Uterus (tissue), 4 donors: Measurements from ENCODE around the gene CBFA2T2. TPM values are rescaled to one million over a fixed set of nuclear protein-coding genes. Genes with fewer than 3 reads are reported as not detected.

ENCODE experiments used
- DNase-seq, 2 donors: peaks; one replicate each; pipeline ENCODE4 v3.0.0-alpha.2; 2019 to 2020
- H3K27ac ChIP-seq, 2 donors: fragments of 200-600 bp; sonication (generic); 1 replicate in 1 of 2; 2 replicates in 1 of 2; pipeline ENCODE4 v1.5.1; 2016 to 2018
- H3K27me3 ChIP-seq, 2 donors: fragments of 200-600 bp; sonication (generic); one replicate each; pipeline ENCODE4 v1.5.1; 2018 to 2019; ENCODE audit warnings: control low read depth in 1 of 2
- H3K36me3 ChIP-seq, 2 donors: fragments of 200-600 bp; sonication (generic); one replicate each; pipeline ENCODE4 v1.5.1; 2019; ENCODE audit warnings: control low read depth in 1 of 2
- H3K4me1 ChIP-seq, 2 donors: fragments of 200-600 bp; sonication (generic); one replicate each; pipeline ENCODE4 v1.5.1; 2018 to 2019; ENCODE audit warnings: control low read depth in 1 of 2
- H3K4me3 ChIP-seq, 2 donors: fragments of 200-600 bp; sonication (generic); 1 replicate in 1 of 2; 2 replicates in 1 of 2; pipeline ENCODE4 v1.5.1; 2018 to 2019; ENCODE audit warnings: mild to moderate bottlenecking in 1 of 2
- H3K9me3 ChIP-seq, 2 donors: fragments of 200-600 bp; sonication (generic); one replicate each; pipeline ENCODE4 v1.5.1; 2019; ENCODE audit warnings: control low read depth in 1 of 2
- POLR2A ChIP-seq, 2 donors: fragments of 450-650 bp; IDR thresholded peaks; one replicate each; pipeline ENCODE4 v1.6.1; 2016; ENCODE audit warnings: antibody characterized with exemption in 2 of 2, mild to moderate bottlenecking in 1 of 2, moderate library complexity in 1 of 2
- intact Hi-C: fragments of 100-400 bp; cut with DNase I; formaldehyde crosslinking; loops from one replicate; pipeline ENCODE4 v1.15.1; 2023; ENCODE audit warnings: low total_unique reads
- total RNA-seq, 4 donors: library from RNA; depleted of rRNA in 3 of 4; stranded (reverse); fragments of >200 nt in 3 of 4; gene quantifications; one replicate each; pipeline versions ENCODE4 v1.1.0 to v1.2.4, GENCODE V29; 2014 to 2023
- TF ChIP-seq, protein P1 (sequence below), 4 experiments: fragments of 200-600 bp in 2 of 4; fragments of 450-650 bp in 2 of 4; sonication (generic) in 2 of 4; IDR thresholded peaks; one replicate each; pipeline ENCODE4 v1.5.1; 2016 to 2019; ENCODE audit warnings: antibody characterized with exemption in 4 of 4, mild to moderate bottlenecking in 2 of 4, moderate library complexity in 1 of 4
- donor health status: DM: yes; HTN: yes; CAD: no.

Gene CBFA2T2
- total RNA-seq, 4 donors from 2014 or later = 13.6 to 32.4 (median 24.3) TPM

DNA sequence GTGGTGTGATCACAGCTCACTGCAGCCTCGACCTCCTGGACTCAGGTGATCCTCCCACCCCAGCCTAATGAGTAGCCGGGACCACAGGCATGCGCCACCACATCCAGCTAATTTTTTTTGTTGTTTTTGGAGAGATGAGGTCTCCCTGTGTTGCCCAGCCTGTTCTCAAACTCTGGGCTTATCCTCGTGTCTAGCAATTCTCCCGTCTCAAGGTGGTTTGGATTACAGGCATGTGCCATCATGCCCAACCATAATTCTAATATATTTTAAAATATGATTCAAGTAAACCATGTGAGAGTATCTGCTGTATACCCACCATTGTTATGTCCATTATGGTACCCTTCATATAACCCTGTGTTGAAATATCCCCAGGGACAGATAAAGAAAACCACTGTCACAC lies 112.0 kb downstream of the CBFA2T2 start:
- Histone ChIP-seq H3K36me3 (no peaks in the 10 kb centered on the region), H3K9me3 (no peaks in the 10 kb centered on the region), H3K27me3 (no peaks in the 10 kb centered on the region), H3K4me3 (no peak overlapping the region), H3K27ac (no peak overlapping the region), H3K4me1 (no peaks in the 10 kb centered on the region)
- intact Hi-C loops = no loop called here
- no peak for TF ChIP-seq POLR2A (IDR thresholded peaks at IDR 0.05)
- TF ChIP-seq, protein P1, sequence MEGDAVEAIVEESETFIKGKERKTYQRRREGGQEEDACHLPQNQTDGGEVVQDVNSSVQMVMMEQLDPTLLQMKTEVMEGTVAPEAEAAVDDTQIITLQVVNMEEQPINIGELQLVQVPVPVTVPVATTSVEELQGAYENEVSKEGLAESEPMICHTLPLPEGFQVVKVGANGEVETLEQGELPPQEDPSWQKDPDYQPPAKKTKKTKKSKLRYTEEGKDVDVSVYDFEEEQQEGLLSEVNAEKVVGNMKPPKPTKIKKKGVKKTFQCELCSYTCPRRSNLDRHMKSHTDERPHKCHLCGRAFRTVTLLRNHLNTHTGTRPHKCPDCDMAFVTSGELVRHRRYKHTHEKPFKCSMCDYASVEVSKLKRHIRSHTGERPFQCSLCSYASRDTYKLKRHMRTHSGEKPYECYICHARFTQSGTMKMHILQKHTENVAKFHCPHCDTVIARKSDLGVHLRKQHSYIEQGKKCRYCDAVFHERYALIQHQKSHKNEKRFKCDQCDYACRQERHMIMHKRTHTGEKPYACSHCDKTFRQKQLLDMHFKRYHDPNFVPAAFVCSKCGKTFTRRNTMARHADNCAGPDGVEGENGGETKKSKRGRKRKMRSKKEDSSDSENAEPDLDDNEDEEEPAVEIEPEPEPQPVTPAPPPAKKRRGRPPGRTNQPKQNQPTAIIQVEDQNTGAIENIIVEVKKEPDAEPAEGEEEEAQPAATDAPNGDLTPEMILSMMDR (IDR thresholded peaks at IDR 0.05) = no peak
- no peak for DNase-seq

DNA sequence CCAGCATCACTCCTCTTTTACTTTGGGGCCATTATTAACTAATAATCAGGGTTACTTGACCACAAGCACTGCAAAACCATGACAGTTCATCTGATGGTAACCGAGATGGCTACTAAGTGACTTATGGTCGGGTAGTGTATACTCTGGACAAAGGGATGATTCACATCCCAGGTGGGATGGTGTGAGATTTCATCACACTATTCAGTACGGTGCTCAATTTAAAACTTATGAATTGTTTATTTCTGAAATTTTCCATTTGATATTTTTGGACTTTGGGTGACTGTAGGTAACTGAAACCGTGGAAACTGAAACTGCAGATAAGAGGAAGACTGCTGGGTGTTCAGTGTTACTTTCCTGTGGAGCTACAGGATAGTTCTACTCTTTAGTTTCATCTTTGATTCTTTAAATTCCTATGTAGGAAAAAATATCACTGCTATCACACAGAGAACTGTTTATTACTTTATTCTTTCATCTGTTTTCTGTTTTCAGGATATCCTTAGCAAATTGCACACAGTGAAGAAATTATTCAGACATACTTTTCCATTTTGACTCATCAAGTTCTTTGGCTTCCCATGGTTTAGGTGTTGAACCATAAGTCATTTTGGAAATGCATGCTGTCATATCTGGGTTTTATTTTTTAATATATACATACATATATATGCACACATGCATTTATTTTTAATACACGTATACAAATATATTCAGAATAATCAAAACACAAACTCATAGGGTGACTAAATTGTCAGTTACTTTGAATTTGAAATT lies 113.1 kb downstream of the CBFA2T2 start:
- H3K27me3 ChIP-seq = no peaks in the 10 kb centered on the region
- no peak for DNase-seq
- no peaks in the 10 kb centered on the region for H3K36me3 ChIP-seq
- intact Hi-C loops = no loop called here
- H3K27ac ChIP-seq = no peak overlapping the region
- TF ChIP-seq, protein P1 (IDR thresholded peaks at IDR 0.05) = no peak
- TF ChIP-seq POLR2A (IDR thresholded peaks at IDR 0.05) = no peak
- no peak overlapping the region for H3K4me3 ChIP-seq
- no peaks in the 10 kb centered on the region for H3K9me3 ChIP-seq
- H3K4me1 ChIP-seq = no peaks in the 10 kb centered on the region

DNA sequence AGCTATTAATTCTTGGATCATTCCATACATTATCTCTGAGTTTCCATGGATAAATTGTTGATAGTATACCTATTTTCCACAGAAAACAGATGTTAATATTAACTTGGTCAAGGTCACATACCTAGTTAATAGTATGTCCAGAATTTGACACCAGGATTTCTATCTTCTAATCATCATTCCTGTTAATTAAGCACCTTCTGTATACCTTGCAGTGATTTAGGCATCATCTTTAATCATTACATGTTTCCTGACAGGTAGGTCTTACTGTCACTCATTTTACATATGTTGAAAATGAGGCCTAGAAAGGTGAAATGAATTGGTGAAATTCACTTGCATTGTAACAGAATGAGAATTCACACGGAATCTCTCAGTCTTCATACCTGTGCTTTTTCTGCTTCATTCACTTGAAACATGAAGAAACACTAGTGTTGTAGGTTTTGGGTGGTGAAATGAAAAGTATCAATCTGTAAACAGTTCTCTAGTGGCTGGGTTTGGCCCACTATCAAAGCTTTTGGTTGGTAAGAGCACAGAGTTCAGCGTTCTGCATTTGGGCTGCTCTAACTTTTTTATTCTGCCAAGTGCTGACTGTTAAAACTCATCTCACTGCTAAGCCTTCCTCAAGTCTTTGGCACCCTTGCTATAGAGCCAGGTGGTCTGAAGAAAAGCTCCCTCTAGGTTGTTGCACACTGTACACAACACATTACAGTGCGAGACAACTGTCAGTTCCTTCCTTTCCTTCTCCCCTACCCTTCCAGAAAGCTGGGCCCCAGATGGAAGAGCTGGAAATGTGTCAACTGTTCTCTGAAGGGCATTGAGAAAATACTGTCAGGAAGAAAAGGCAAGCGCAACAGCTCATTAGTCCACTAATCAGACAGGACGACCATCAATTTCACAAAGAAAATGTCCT lies 114.4 kb downstream of the CBFA2T2 start:
- Histone ChIP-seq H3K27me3 (no peaks in the 10 kb centered on the region), H3K4me3 (no peak overlapping the region), H3K27ac (no peak overlapping the region), H3K9me3 (no peaks in the 10 kb centered on the region), H3K4me1 (no peaks in the 10 kb centered on the region), H3K36me3 (no peaks in the 10 kb centered on the region)
- no peak for DNase-seq
- intact Hi-C loops = no loop called here
- TF ChIP-seq, protein P1 (IDR thresholded peaks at IDR 0.05) = no peak
- TF ChIP-seq POLR2A (IDR thresholded peaks at IDR 0.05) = no peak

DNA sequence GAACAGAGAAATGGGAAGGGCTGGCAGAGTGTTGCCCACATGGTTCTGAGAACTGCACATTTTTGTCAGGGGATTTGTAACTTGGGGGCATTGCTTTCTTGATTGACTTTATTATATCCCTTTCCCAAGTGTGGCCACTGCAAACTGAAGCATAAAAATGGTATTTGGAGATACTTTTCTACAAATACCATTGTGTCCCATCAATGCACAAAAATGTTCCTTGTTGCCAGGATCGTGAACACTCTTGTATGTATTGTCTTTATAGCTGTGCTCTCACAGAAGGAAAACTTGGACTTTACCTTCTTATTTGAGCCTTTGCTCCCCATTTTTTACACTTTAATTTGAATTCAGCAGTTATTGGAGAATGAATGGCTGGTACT lies 115.1 kb downstream of the CBFA2T2 start:
- no peaks in the 10 kb centered on the region for H3K9me3 ChIP-seq
- no peak overlapping the region for H3K27ac ChIP-seq
- no peaks in the 10 kb centered on the region for H3K36me3 ChIP-seq
- no peak for DNase-seq
- no peak for TF ChIP-seq POLR2A (IDR thresholded peaks at IDR 0.05)
- TF ChIP-seq, protein P1 (IDR thresholded peaks at IDR 0.05) = no peak
- no peaks in the 10 kb centered on the region for H3K4me1 ChIP-seq
- no peak overlapping the region for H3K4me3 ChIP-seq
- intact Hi-C loops = no loop called here
- no peaks in the 10 kb centered on the region for H3K27me3 ChIP-seq
